ENCODE results near the gene KIF26A. TPM values are rescaled to one million over a fixed set of nuclear protein-coding genes. Genes with fewer than 3 reads are reported as not detected.

KIF26A gene
- total RNA-seq, 1 donor from 2014 or later = 0.46 TPM

DNA sequence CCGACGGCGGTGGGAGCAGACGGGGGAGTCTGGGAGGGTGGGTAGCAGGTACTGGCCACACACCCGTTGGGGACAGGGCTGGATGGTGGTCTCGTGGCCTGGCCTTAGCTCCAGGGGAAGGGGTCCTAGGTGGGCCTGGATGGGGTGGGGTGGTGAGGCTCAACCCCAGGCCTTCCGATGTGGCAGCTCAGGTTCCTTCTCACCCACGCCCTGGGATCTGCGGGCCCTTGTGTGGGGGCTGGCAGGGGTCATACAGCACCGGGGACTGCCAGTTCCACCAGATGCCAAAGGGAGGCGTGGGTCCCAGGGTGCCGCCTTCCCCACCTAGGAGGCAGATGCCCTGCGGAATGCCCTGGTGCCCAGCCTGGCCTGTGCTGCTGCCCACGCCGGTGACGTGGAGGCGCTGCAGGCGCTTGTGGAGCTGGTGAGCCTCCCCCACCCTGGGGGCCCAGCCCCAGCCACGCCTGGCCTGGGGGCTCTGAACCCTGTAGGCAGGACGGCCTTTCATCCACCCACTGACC lies 31.9 kb upstream of the KIF26A start:
- DNase-seq (ENCODE audit: low read depth) = no peak
- TF ChIP-seq, protein P1, sequence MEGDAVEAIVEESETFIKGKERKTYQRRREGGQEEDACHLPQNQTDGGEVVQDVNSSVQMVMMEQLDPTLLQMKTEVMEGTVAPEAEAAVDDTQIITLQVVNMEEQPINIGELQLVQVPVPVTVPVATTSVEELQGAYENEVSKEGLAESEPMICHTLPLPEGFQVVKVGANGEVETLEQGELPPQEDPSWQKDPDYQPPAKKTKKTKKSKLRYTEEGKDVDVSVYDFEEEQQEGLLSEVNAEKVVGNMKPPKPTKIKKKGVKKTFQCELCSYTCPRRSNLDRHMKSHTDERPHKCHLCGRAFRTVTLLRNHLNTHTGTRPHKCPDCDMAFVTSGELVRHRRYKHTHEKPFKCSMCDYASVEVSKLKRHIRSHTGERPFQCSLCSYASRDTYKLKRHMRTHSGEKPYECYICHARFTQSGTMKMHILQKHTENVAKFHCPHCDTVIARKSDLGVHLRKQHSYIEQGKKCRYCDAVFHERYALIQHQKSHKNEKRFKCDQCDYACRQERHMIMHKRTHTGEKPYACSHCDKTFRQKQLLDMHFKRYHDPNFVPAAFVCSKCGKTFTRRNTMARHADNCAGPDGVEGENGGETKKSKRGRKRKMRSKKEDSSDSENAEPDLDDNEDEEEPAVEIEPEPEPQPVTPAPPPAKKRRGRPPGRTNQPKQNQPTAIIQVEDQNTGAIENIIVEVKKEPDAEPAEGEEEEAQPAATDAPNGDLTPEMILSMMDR (conservative IDR thresholded peaks at IDR 0.05; ENCODE audit: low read depth, low read length) = no peak
- H3K4me3 ChIP-seq (ENCODE audit: low read depth, low read length) = no peak overlapping the region

DNA sequence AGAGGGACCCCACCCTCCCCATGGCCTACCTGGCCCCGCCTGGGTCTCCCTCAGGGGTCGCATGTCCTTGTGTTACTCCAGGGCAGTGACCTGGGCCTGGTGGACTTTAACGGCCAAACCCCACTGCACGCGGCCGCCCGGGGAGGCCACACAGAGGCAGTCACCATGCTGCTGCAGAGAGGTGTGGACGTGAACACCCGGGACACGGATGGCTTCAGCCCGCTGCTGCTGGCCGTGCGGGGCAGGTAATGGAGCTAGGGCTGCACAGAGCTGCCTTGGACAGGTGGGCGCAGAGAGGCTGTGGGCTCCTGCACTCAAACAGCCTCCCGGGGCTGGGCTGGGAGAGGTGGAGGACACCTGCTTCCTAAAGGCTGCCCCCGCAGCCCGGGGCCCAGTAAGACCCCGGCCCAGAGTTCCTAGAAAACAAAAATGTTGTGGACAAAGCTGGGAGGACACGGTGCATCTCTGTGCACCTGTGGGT lies 31.2 kb upstream of the KIF26A start:
- no peak for DNase-seq (ENCODE audit: low read depth)
- TF ChIP-seq, protein P1 (conservative IDR thresholded peaks at IDR 0.05; ENCODE audit: low read depth, low read length) = no peak
- no peak overlapping the region for H3K4me3 ChIP-seq (ENCODE audit: low read depth, low read length)

DNA sequence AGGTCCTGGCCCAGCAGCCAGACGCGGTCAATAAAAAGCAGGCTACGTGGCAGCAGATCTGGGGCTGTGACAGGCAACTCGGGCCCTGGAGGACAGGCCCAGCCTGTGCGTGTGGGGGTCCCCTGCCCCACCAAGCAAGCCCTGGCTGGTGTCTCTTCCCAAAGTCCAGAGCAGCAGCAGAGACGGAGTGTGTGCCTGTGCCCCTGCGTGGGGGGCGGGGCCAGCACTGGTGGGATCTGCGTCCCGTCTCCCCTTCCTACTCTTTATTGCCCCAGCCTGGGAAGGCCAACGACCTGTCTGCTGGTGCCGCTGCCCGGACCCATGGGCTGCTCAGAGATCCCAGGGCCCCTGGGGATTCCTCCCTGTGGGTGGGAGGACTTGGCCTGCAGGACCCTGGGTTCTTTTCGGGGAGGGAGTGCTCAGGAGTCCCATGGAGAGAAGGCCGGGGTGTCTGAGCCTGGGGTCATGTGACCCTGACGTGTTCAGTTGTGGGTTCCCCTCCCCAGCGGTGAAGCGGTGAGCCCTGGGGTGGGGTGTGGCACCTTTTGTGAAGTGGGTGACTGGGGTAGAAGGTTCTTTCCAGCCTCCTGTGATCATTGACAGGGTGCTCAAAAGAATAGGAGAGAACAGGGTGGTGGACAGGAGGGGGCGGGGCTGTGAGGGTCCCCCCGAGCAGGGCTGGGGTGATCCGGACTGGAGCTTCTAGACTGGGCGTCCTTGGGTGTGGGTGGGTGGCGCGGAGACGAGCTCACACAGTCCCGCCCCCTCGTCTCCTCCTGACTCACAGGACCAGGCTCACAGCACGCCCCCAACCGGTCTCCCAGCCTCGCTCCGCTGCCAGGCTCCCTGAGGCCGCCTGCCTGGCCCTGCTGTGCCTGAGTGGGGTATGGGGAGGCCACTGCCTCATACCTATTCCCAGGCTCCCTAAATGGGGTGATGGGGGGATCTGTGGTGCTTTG lies 30.5 kb upstream of the KIF26A start:
- TF ChIP-seq, protein P1 (conservative IDR thresholded peaks at IDR 0.05; ENCODE audit: low read depth, low read length) = no peak
- no peak overlapping the region for H3K4me3 ChIP-seq (ENCODE audit: low read depth, low read length)
- no peak for DNase-seq (ENCODE audit: low read depth)

DNA sequence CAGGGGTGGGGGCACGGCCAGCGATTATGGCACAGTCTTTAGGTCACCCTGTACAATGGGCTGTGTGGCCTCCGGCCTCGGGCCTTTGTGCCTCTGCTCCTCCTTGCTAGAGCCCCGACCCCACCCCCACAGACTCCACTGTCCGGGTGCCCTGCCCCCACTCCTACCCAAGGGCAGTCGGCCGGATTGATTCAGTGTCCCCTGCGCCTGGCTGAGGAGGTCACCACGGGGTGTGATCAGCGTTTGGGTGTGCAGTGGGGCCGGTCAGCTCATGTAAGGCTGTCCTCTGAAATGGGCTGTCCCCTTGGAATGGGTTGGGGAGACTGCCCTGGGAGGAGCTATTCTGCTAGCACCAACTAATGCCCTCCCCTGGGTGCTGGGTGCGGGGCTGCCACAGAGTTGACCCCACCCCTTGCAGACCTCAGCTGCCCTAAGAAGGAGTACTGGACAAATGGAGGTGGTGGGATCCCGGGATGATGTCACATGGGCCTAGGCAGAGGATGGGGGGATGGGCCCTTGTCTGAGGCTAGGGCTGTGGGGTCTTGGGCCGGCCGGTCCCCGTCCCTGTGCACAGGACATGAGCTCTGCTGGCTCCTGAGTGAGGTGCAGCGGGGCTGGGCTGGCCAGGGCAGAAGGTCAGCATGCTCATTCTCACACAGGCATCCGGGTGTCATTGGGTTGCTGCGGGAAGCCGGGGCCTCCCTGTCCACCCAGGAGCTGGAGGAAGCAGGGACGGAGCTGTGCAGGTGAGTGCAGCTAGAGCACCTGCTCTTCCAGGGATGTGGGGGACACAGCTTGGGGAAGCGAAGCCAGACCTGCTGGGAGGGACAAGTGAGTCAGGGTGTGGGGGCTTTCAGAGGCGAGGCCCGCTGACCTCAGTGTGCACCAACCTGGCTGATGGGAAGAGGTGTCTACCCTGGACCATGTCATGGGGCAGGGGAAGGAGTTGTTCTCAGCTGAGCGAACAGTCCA lies 29.5 kb upstream of the KIF26A start:
- TF ChIP-seq, protein P1 (conservative IDR thresholded peaks at IDR 0.05; ENCODE audit: low read depth, low read length) = no peak
- H3K4me3 ChIP-seq (ENCODE audit: low read depth, low read length) = no peak overlapping the region
- no peak for DNase-seq (ENCODE audit: low read depth)

DNA sequence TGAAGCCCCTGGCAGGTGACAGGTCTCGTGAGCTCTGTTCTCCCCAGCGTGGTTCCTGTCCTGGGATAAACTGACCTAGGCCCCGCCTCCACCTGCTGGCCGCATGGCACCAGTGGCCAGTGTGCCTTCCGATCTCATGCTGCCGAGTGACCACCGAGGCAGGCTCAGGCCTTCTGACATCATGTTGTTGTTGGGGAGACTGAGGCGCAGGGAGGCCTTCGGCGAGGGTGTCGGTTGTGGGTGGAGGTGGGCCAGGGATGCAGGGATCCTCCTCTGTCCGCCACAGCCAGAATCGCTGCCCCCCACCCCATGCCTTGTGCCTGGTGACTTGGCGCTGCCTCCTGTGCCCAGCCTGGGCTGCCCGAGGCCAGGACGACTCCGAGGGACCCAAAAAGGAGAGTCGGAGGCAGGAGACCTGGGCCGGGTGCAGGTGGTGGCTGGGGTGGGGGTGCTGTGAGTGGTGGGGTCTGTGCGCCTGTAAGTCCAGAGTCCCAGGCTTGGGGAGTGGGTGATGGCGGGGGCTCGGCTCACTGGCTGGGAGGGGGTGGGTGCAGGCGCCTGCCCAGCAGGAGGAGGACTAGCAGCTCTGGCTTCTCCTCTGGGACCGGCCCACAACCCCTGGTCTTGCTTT lies 28.5 kb upstream of the KIF26A start:
- TF ChIP-seq, protein P1 (conservative IDR thresholded peaks at IDR 0.05; ENCODE audit: low read depth, low read length) = no peak
- H3K4me3 ChIP-seq (ENCODE audit: low read depth, low read length) = no peak overlapping the region
- no peak for DNase-seq (ENCODE audit: low read depth)

DNA sequence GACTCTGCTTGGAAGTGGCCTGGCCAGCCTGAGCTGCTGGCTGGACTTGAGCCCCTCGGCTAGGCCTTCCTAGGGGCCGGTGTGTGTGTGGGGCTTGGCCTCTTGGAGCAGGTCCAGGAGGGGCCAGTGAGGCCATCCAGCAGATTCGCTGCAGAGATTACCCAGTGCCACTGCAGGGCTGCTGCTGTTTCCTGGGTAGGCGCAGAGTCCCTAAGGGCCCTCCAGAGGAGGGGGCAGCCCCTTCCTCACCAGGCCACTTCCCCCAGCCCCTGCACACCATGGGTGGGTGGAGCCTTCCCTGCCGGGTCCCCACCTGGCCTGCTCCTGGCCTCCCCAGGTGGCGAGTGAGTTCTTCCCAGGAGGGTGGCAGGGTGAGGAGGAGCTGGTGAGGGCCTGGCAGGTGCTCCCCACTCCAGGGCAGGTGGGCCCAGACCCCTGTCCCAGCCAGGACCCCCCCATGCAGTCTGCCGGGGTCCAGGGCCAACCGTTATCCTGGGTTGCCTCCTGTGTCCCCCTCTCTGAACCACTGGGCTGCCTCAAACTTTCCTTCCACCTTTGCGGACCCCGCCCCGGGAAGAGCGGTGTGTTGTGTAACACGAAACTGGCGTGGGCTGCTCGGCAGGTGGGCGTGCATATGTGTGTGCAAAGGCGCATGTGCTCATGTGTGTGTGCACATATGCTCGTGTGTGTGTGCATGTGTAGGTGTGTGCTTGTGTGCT lies 27.7 kb upstream of the KIF26A start:
- DNase-seq (ENCODE audit: low read depth) = no peak
- H3K4me3 ChIP-seq (ENCODE audit: low read depth, low read length) = no peak overlapping the region
- TF ChIP-seq, protein P1 (conservative IDR thresholded peaks at IDR 0.05; ENCODE audit: low read depth, low read length) = no peak

Data from epithelial cell of proximal tubule (primary cell).